H1 (cell line): ENCODE data around the gene KIF3B. TPM values are rescaled to one million over a fixed set of nuclear protein-coding genes. Genes with fewer than 3 reads are reported as not detected.

Experiments used
- CTCF ChIA-PET: fragments of 300-600 bp; sonication (Branson Sonifier 250); formaldehyde crosslinking; loops from one replicate; lab custom pipeline; 2021; ENCODE audit not compliant: partially characterized antibody; lab: Charles Lee
- POLR2A ChIA-PET: fragments of 300-600 bp; sonication (Branson Sonifier 250); formaldehyde crosslinking; loops from one replicate; lab custom pipeline; 2021; ENCODE audit warnings: inconsistent platforms; ENCODE audit not compliant: partially characterized antibody; lab: Charles Lee
- DNase-seq, 2 experiments: peaks; one replicate each; pipeline versions ENCODE4 v3.0.0 to v3.0.0-alpha.2; 2010 to 2022; ENCODE audit warnings: low spot score in 2 of 2, low read depth in 1 of 2, mixed read lengths in 1 of 2
- FAIRE-seq: peaks from 2 replicates; lab custom pipeline; 2011; peaks lifted over from hg19 to GRCh38; lab: Jason Lieb, UNC
- H2AFZ ChIP-seq: 2 replicates; pipeline ENCODE4 v1.8.1; 2012; ENCODE audit warnings: low read length, inconsistent platforms
- H2AK5ac ChIP-seq: 2 replicates; pipeline ENCODE4 v1.6.1; 2013; ENCODE audit warnings: low read depth, low read length
- H2BK120ac ChIP-seq: replicated peaks from 2 replicates; pipeline ENCODE3; 2013; ENCODE audit warnings: low read depth, low read length, inconsistent platforms
- H2BK12ac ChIP-seq: 2 replicates; pipeline ENCODE4 v1.6.1; 2013; ENCODE audit warnings: low read depth, low read length
- H2BK15ac ChIP-seq: 2 replicates; pipeline ENCODE4 v1.6.1; 2013; ENCODE audit warnings: low read length
- H2BK20ac ChIP-seq: 2 replicates; pipeline ENCODE4 v1.6.1; 2013; ENCODE audit warnings: low read length
- H2BK5ac ChIP-seq: 2 replicates; pipeline ENCODE4 v1.6.1; 2013; ENCODE audit warnings: low read depth, low read length
- H3K14ac ChIP-seq: 2 replicates; pipeline ENCODE4 v1.6.1; 2013; ENCODE audit warnings: inconsistent platforms; ENCODE audit not compliant: insufficient read length
- H3K18ac ChIP-seq: 2 replicates; pipeline ENCODE4 v1.6.1; 2013; ENCODE audit warnings: low read length; ENCODE audit errors: extremely low read depth
- H3K23ac ChIP-seq: 2 replicates; pipeline ENCODE4 v1.6.1; 2013; ENCODE audit warnings: inconsistent platforms; ENCODE audit not compliant: insufficient read length
- H3K23me2 ChIP-seq: 2 replicates; pipeline ENCODE4 v1.6.1; 2013; ENCODE audit warnings: low read depth, low read length
- H3K27ac ChIP-seq: 2 replicates; pipeline ENCODE4 v1.6.1; 2011; ENCODE audit warnings: low read depth, low read length, inconsistent platforms
- H3K27me3 ChIP-seq, 4 experiments: replicated peaks in 1 of 4; 1 replicate in 1 of 4; 2 replicates in 3 of 4; pipeline versions ENCODE4 v1.6.1 to v1.8.1; 2011 to 2013; ENCODE audit warnings: low read length in 3 of 4, mild to moderate bottlenecking in 3 of 4, inconsistent platforms in 2 of 4, mixed read lengths in 2 of 4, moderate library complexity in 1 of 4; ENCODE audit not compliant: control insufficient read depth in 3 of 4, insufficient read depth in 3 of 4; ENCODE audit errors: extremely low read depth in 1 of 4
- H3K36me3 ChIP-seq, 4 experiments: 2 replicates each; pipeline versions ENCODE4 v1.6.1 to v1.8.1; 2011 to 2013; ENCODE audit warnings: mild to moderate bottlenecking in 4 of 4, low read length in 3 of 4, moderate library complexity in 2 of 4, control low read depth in 1 of 4, inconsistent platforms in 1 of 4; ENCODE audit not compliant: insufficient read depth in 4 of 4, control insufficient read depth in 2 of 4
- H3K4ac ChIP-seq: replicated peaks from 2 replicates; pipeline ENCODE3; 2013; ENCODE audit warnings: low read length, low read depth, mixed read lengths, inconsistent platforms; ENCODE audit not compliant: insufficient read length
- H3K4me1 ChIP-seq, 4 experiments: replicated peaks in 1 of 4; 1 replicate in 1 of 4; 2 replicates in 3 of 4; pipeline versions ENCODE4 v1.6.1 to v1.8.1; 2011 to 2013; ENCODE audit warnings: low read length in 3 of 4, inconsistent platforms in 2 of 4, mixed read lengths in 1 of 4; ENCODE audit not compliant: insufficient read depth in 4 of 4, control insufficient read depth in 3 of 4
- H3K4me2 ChIP-seq, 2 experiments: 2 replicates each; pipeline versions ENCODE4 v1.6.1 to v1.8.1; 2011 to 2013; ENCODE audit warnings: low read depth in 2 of 2, low read length in 2 of 2, control low read depth in 1 of 2, inconsistent platforms in 1 of 2, mild to moderate bottlenecking in 1 of 2; ENCODE audit not compliant: insufficient read depth in 1 of 2
- H3K4me3 ChIP-seq, 4 experiments: fragments of 200-600, 300-600 bp in 1 of 4; sonication (generic), shearing (Covaris generic), sonication (Bioruptor Twin) in 1 of 4; 2 replicates each; pipeline versions ENCODE4 v1.5.1 to v1.8.1; 2011 to 2016; ENCODE audit warnings: low read length in 4 of 4, low read depth in 3 of 4, control low read depth in 2 of 4, inconsistent platforms in 2 of 4, mild to moderate bottlenecking in 2 of 4, mixed read lengths in 1 of 4, moderate library complexity in 1 of 4; ENCODE audit not compliant: insufficient read depth in 2 of 4; ENCODE audit errors: extremely low read depth in 1 of 4
- H3K56ac ChIP-seq: replicated peaks from 2 replicates; pipeline ENCODE3; 2013; ENCODE audit warnings: low read depth, mild to moderate bottlenecking, mixed read lengths, low read length, inconsistent platforms; ENCODE audit not compliant: insufficient read length
- H3K79me1 ChIP-seq: 2 replicates; pipeline ENCODE4 v1.6.1; 2013; ENCODE audit warnings: low read depth, low read length, control low read depth
- H3K79me2 ChIP-seq, 2 experiments: 2 replicates each; pipeline versions ENCODE4 v1.6.1 to v1.8.1; 2012 to 2013; ENCODE audit warnings: low read length in 2 of 2, mild to moderate bottlenecking in 2 of 2, inconsistent platforms in 1 of 2; ENCODE audit not compliant: insufficient read depth in 2 of 2, control insufficient read depth in 1 of 2
- H3K9ac ChIP-seq, 4 experiments: replicated peaks in 1 of 4; 1 replicate in 1 of 4; 2 replicates in 3 of 4; pipeline versions ENCODE4 v1.6.1 to v1.8.1; 2011 to 2013; ENCODE audit warnings: low read depth in 3 of 4, low read length in 3 of 4, control low read depth in 2 of 4, mild to moderate bottlenecking in 2 of 4, moderate library complexity in 2 of 4, inconsistent platforms in 1 of 4; ENCODE audit errors: extremely low read depth in 1 of 4
- H3K9me3 ChIP-seq, 2 experiments: 2 replicates each; pipeline versions ENCODE4 v1.6.1 to v1.8.1; 2012 to 2013; ENCODE audit warnings: mild to moderate bottlenecking in 2 of 2, moderate library complexity in 2 of 2, control low read depth in 1 of 2, inconsistent platforms in 1 of 2, low read depth in 1 of 2, low read length in 1 of 2, mixed read lengths in 1 of 2; ENCODE audit not compliant: insufficient read depth in 2 of 2
- H4K20me1 ChIP-seq, 2 experiments: replicated peaks in 1 of 2; 2 replicates each; pipeline versions ENCODE3 to v1.8.1; 2011 to 2013; ENCODE audit warnings: inconsistent platforms in 2 of 2, low read length in 2 of 2, mild to moderate bottlenecking in 1 of 2; ENCODE audit not compliant: insufficient read depth in 2 of 2, control insufficient read depth in 1 of 2
- H4K5ac ChIP-seq: 2 replicates; pipeline ENCODE4 v1.6.1; 2013; ENCODE audit warnings: low read length, low read depth, mixed read lengths, inconsistent platforms; ENCODE audit not compliant: insufficient read length
- H4K8ac ChIP-seq: 2 replicates; pipeline ENCODE4 v1.8.0; 2013; ENCODE audit warnings: mild to moderate bottlenecking, moderate library complexity, low read length, inconsistent platforms; ENCODE audit not compliant: insufficient read depth; ENCODE audit errors: extremely low read depth
- H4K91ac ChIP-seq: replicated peaks from 2 replicates; pipeline ENCODE3; 2013; ENCODE audit warnings: low read length, mixed read lengths, inconsistent platforms; ENCODE audit not compliant: insufficient read length
- CHD1 ChIP-seq: IDR thresholded peaks from 2 replicates; pipeline ENCODE4 v1.6.1; 2012; ENCODE audit warnings: low read depth, low read length, improper control_type of control experiment
- HDAC2 ChIP-seq, 2 experiments: fragments of 300-600 bp in 1 of 2; sonication (generic) in 1 of 2; IDR thresholded peaks; 2 replicates each; pipeline ENCODE4 v1.6.1; 2011 to 2012; ENCODE audit warnings: low read depth in 2 of 2, low read length in 2 of 2, mild to moderate bottlenecking in 2 of 2, moderate library complexity in 2 of 2, borderline replicate concordance in 1 of 2, inconsistent platforms in 1 of 2
- JUND ChIP-seq: IDR thresholded peaks from 2 replicates; pipeline ENCODE4 v1.6.1; 2011; ENCODE audit warnings: mild to moderate bottlenecking, improper control_type of control experiment, low read length
- KDM1A ChIP-seq: fragments of 200-600, 300-600 bp; sonication (generic); IDR thresholded peaks from 2 replicates; pipeline ENCODE4 v1.7.1; 2016; ENCODE audit warnings: mild to moderate bottlenecking, low read length, borderline replicate concordance
- KDM4A ChIP-seq: IDR thresholded peaks from one replicate; pipeline ENCODE4 v1.7.1; 2012; ENCODE audit warnings: low read depth, mild to moderate bottlenecking, moderate library complexity, low read length, inconsistent platforms; ENCODE audit not compliant: severe bottlenecking
- KDM5A ChIP-seq: fragments of 200-600 bp; IDR thresholded peaks from 2 replicates; pipeline ENCODE4 v1.7.1; 2012; ENCODE audit warnings: mild to moderate bottlenecking, low read length, inconsistent platforms, mixed read lengths
- PHF8 ChIP-seq: fragments of 200-600 bp; sonication (generic); conservative IDR thresholded peaks from 2 replicates; pipeline ENCODE4 v1.7.1; 2012; ENCODE audit warnings: low read depth, mild to moderate bottlenecking, inconsistent platforms, low read length, moderate library complexity
- POU5F1 ChIP-seq: IDR thresholded peaks from 2 replicates; pipeline ENCODE4 v1.6.1; 2011; ENCODE audit warnings: low read depth, mild to moderate bottlenecking, low read length, moderate library complexity
- SP4 ChIP-seq: IDR thresholded peaks from 2 replicates; pipeline ENCODE4 v1.6.1; 2012; ENCODE audit warnings: low read length, inconsistent platforms
- TAF7 ChIP-seq: optimal IDR thresholded peaks from 2 replicates; pipeline ENCODE3; 2011; ENCODE audit warnings: low read depth, mild to moderate bottlenecking, inconsistent platforms, low read length, moderate library complexity, borderline replicate concordance
- TBP ChIP-seq: IDR thresholded peaks from 2 replicates; pipeline ENCODE4 v1.6.1; 2011; ENCODE audit warnings: low read depth, low read length, improper control_type of control experiment
- WGBS, 2 experiments: shearing (Covaris generic) in 1 of 2; methylation state at CpG; one replicate each; pipeline versions ENCODE4 v1.1.6 to v1.1.7; 2013 to 2015; ENCODE audit warnings: low lambda C conversion rate in 2 of 2, mixed read lengths in 2 of 2, inconsistent platforms in 1 of 2, low coverage in 1 of 2, missing lambda C conversion rate in 1 of 2; ENCODE audit not compliant: insufficient replicate concordance in 2 of 2, insufficient coverage in 1 of 2, insufficient read length in 1 of 2; ENCODE audit errors: extremely low coverage in 1 of 2, missing lambda C conversion rate in 1 of 2; 5-methylcytosine and 5-hydroxymethylcytosine counted together
- polyA plus RNA-seq, 7 experiments: library from polyadenylated mRNA; depleted of rRNA in 3 of 7; stranded (reverse) in 5 of 7; unstranded in 2 of 7; fragments of >200 nt in 5 of 7; fragments of 200-250 nt in 2 of 7; gene quantifications; 1 replicate in 5 of 7; 2 replicates in 1 of 7; 4 replicates in 1 of 7; pipeline versions ENCODE4 v1.2.1 to v1.2.3, GENCODE V29; 2011 to 2013; ENCODE audit warnings: missing spikeins in 2 of 7, mixed read lengths in 2 of 7
- total RNA-seq: library from RNA; stranded (reverse); fragmentation: NEBNext Ultra II Directional; extraction: Animal tissue kit (Norgen Biotek cat#: 25700); gene quantifications from 2 replicates; pipeline ENCODE4 v1.2.1, GENCODE V29; 2021
- TF ChIP-seq, protein P1 (sequence below): IDR thresholded peaks from 2 replicates; pipeline ENCODE4 v1.6.1; 2012; ENCODE audit warnings: low read length, inconsistent platforms

Gene KIF3B
- total and polyA plus RNA-seq, 2 of the 8 experiments (the other 6 are each of a cell fraction or from before 2014, with no cell fraction given): 10.1 to 22.4 TPM

DNA sequence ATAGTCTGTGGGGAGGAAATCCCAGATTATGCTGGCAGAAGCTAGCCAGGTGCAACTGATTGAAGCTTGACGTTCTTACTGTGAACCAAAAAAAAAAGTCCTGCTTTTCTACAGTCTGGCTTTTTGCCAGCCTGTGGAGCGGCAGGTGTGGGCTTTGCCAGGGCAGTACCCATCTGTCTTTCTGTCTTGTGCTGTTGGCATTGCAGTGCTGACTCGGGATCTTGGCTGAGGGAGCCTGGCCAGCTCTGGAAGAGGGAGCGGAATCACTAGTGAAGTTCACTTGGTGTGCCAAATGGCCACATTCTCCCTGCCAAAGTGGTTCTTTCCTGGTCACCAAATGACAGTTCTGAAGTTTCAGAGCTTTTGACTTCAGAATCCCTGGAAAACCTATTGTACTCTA, 5.0 kb downstream of the KIF3B start:
- Histone ChIP-seq H3K79me1 (no peaks in the 10 kb centered on the region; the same call in 1 of the 2 replicates), H3K4me3 (no peak overlapping the region), H4K91ac (no peak overlapping the region), H3K4me1 (peaks cover 0 to 4% (median 0%) of the 10 kb centered on the region in 4 experiments; a peak in 3 of 7 replicates), H3K14ac (no peak overlapping the region), H2AFZ (no peak overlapping the region), H3K56ac (no peak overlapping the region), H2BK120ac (no peak overlapping the region), H3K4ac (no peak overlapping the region), H3K9me3 (peaks cover 2 to 9% of the 10 kb centered on the region in 2 experiments; a peak in 2 of 4 replicates), H3K27me3 (no peaks in the 10 kb centered on the region), H2AK5ac (no peak overlapping the region), H3K9ac (no peak overlapping the region), H3K23me2 (peaks cover 5% of the 10 kb centered on the region; the same call in 1 of the 2 replicates), H3K18ac (no peak overlapping the region), H3K79me2 (no peaks in the 10 kb centered on the region), H4K8ac (no peak overlapping the region), H3K4me2 (no peak overlapping the region), H4K5ac (no peak overlapping the region), H3K36me3 (no peaks in the 10 kb centered on the region), H4K20me1 (peaks cover 0 to 5% of the 10 kb centered on the region in 2 experiments), H2BK15ac (no peak overlapping the region), H2BK12ac (no peak overlapping the region), H3K27ac (no peak overlapping the region), H2BK20ac (no peak overlapping the region), H2BK5ac (no peak overlapping the region), H3K23ac (no peak overlapping the region)
- FAIRE-seq: no peak
- CTCF ChIA-PET: interaction anchor here (0.7 to 1.1 kb wide), 2 partner anchors 18 to 345 kb away, joined by 3 read pairs; no protein-coding TSS in a partner anchor
- 91% methylated on average over 4 of the region's 4 CpGs; no CpG with 5 or more reads in 1 of the 2 experiments for WGBS, 2 experiments
- DNase-seq: no peak
- POLR2A ChIA-PET: interaction anchor here (1.1 kb wide), 1 partner anchor 12 kb away, joined by 4 read pairs; no protein-coding TSS in a partner anchor
- TF ChIP-seq, protein P1, sequence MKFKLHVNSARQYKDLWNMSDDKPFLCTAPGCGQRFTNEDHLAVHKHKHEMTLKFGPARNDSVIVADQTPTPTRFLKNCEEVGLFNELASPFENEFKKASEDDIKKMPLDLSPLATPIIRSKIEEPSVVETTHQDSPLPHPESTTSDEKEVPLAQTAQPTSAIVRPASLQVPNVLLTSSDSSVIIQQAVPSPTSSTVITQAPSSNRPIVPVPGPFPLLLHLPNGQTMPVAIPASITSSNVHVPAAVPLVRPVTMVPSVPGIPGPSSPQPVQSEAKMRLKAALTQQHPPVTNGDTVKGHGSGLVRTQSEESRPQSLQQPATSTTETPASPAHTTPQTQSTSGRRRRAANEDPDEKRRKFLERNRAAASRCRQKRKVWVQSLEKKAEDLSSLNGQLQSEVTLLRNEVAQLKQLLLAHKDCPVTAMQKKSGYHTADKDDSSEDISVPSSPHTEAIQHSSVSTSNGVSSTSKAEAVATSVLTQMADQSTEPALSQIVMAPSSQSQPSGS: no peak
- TF ChIP-seq TAF7 (no peak), HDAC2 (IDR thresholded peaks at IDR 0.05; ENCODE audit: borderline replicate concordance in 1 of 2, low read depth in 2 of 2, low read length in 2 of 2) (no peak), CHD1 (no peak), JUND (no peak), KDM4A (no peak), KDM5A (no peak), POU5F1 (no peak), SP4 (no peak), TBP (no peak), KDM1A (no peak), PHF8 (no peak)
